Kidney capillary endothelial cell (primary cell): ENCODE results near the gene CCDC124.
"Not testable (repeated sequence)": the region's sequence is repeated elsewhere in the genome, so short reads cannot be mapped to it uniquely, and the experiment has no call there.

Experiments used
- DNase-seq: peaks from one replicate; pipeline ENCODE4 v3.0.0-alpha.2; 2018; ENCODE audit warnings: low spot score

The CCDC124 gene

GRCh38 chr19:17985037-17985818 is 52.4 kb downstream of the CCDC124 start:
- DNase-seq: no peak

GRCh38 chr19:17986569-17986968 is 53.8 kb downstream of the CCDC124 start:
- not testable (repeated sequence) for DNase-seq

GRCh38 chr19:17988161-17988560 is 55.3 kb downstream of the CCDC124 start:
- DNase-seq: no peak

GRCh38 chr19:17989425-17990094 is 56.7 kb downstream of the CCDC124 start:
- no peak for DNase-seq

- no peak for DNase-seq
These were observed 60.4 kb downstream of the CCDC124 start for GRCh38 chr19:17993076-17993813.
